ENCODE results near the gene TPM3. TPM values are rescaled to one million over a fixed set of nuclear protein-coding genes. Genes with fewer than 3 reads are reported as not detected.
"Not testable (repeated sequence)": the region's sequence is repeated elsewhere in the genome, so short reads cannot be mapped to it uniquely, and the experiment has no call there.

The TPM3 gene
- total RNA-seq, 1 donor from 2014 or later = 364 TPM

DNA sequence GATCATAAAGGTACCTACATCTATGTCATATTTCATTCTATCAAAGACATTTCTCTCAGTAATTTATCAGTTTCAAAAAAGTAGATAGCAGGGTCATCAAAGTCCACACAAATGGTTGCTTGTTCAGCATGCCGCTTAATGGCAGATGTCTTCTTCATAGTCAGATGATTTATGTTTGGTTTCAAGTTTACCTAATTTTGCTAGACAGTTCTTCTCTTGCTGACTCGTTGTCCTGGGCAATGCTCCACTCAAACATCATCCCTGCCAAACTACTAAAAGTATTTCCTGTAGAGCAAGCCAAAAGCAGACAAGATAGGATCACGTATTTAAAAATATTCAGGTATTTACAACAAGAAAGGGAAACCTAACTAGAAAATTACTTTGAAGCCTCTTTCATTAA, 50.7 kb downstream of the TPM3 start:
- Mint-ChIP-seq H3K27ac (ENCODE audit: unreplicated experiment) (no peak overlapping the region), H3K4me1 (no peaks in the 10 kb centered on the region), H3K9me3 (peaks cover 3% of the 10 kb centered on the region), H3K4me3 (no peak overlapping the region), H3K27me3 (ENCODE audit: low read depth) (no peaks in the 10 kb centered on the region), H3K36me3 (ENCODE audit: low read depth) (no peaks in the 10 kb centered on the region)
- DNase-seq (ENCODE audit: low read depth, low spot score) = no peak
- TF ChIP-seq, protein P1, sequence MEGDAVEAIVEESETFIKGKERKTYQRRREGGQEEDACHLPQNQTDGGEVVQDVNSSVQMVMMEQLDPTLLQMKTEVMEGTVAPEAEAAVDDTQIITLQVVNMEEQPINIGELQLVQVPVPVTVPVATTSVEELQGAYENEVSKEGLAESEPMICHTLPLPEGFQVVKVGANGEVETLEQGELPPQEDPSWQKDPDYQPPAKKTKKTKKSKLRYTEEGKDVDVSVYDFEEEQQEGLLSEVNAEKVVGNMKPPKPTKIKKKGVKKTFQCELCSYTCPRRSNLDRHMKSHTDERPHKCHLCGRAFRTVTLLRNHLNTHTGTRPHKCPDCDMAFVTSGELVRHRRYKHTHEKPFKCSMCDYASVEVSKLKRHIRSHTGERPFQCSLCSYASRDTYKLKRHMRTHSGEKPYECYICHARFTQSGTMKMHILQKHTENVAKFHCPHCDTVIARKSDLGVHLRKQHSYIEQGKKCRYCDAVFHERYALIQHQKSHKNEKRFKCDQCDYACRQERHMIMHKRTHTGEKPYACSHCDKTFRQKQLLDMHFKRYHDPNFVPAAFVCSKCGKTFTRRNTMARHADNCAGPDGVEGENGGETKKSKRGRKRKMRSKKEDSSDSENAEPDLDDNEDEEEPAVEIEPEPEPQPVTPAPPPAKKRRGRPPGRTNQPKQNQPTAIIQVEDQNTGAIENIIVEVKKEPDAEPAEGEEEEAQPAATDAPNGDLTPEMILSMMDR (conservative IDR thresholded peaks at IDR 0.05) = no peak

DNA sequence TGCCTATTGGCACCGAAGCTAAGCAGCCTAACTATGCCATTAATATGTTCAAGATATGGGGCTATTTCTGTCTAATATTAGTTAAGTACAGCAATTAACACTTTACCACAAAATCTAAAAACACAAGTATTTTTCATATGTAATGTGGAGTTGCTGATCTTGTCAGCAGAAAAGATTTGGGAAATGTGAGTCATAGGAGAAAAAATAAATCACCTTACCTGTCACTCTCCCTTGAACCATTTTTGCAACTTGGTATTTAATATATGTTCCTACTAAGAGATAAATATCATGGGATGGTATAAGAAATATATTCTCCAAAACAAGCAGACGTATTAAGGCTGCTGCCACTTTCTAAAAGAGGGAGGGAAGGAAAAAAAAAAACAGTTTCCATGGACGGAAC, 54.0 kb downstream of the TPM3 start:
- no peak overlapping the region for H3K4me3 Mint-ChIP-seq
- H3K4me1 Mint-ChIP-seq = no peaks in the 10 kb centered on the region
- TF ChIP-seq, protein P1 (conservative IDR thresholded peaks at IDR 0.05) = no peak
- no peak overlapping the region for H3K27ac Mint-ChIP-seq (ENCODE audit: unreplicated experiment)
- no peak for DNase-seq (ENCODE audit: low read depth, low spot score)
- no peaks in the 10 kb centered on the region for H3K36me3 Mint-ChIP-seq (ENCODE audit: low read depth)
- peaks cover 3% of the 10 kb centered on the region for H3K9me3 Mint-ChIP-seq
- no peaks in the 10 kb centered on the region for H3K27me3 Mint-ChIP-seq (ENCODE audit: low read depth)

DNA sequence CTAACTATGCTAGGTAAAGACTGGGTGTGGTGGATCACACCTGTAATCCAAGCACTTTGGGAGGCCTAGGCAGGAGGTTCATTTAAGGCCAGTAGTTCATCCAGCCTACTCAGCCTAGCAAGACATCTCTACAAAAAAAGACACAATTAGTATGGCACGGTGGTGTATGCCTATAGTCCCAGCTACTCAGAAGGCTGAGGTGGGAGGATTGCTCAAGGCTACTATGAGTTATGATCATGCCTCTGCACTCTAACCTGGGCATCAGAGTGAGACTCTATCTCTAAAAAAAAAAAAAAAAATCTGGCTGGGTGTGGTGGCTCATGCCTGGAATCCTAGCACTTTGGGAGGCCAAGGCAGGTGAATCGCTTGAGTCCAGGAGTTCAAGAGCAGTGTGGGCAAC, 58.6 kb downstream of the TPM3 start:
- no peak for DNase-seq (ENCODE audit: low read depth, low spot score)
- TF ChIP-seq, protein P1 (conservative IDR thresholded peaks at IDR 0.05) = no peak
- no peaks in the 10 kb centered on the region for H3K4me1 Mint-ChIP-seq
- H3K9me3 Mint-ChIP-seq = no peaks in the 10 kb centered on the region
- no peak overlapping the region for H3K27ac Mint-ChIP-seq (ENCODE audit: unreplicated experiment)
- H3K36me3 Mint-ChIP-seq (ENCODE audit: low read depth) = no peaks in the 10 kb centered on the region
- H3K4me3 Mint-ChIP-seq = no peak overlapping the region
- H3K27me3 Mint-ChIP-seq (ENCODE audit: low read depth) = no peaks in the 10 kb centered on the region

DNA sequence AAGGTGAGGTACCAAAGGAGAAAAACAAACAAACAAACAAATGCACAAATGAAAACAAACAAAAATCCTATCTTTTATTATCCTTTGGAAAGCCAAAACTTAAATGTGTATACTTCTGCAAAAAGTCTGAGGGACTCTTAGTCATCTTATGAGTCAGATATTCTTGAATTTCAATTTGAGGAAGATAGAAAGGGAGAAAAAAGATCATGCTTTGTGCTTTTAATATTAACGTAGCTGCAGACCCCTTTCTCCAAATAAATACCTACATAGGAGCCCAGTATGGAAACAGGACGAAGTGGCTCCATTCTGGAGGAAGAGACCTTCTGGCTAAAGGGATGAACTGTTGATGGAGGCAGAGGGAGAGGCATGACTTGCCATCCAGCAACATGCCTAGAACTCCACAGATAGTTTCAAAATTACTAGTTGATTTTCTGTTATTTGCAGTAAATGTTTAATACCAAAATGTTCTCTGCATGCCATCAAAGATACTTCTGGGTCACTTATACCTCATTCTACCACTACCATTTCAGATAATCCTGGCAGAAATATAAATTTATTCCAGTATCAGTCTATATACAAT, 62.4 kb downstream of the TPM3 start:
- H3K9me3 Mint-ChIP-seq = no peaks in the 10 kb centered on the region
- no peaks in the 10 kb centered on the region for H3K27me3 Mint-ChIP-seq (ENCODE audit: low read depth)
- H3K36me3 Mint-ChIP-seq (ENCODE audit: low read depth) = no peaks in the 10 kb centered on the region
- H3K4me1 Mint-ChIP-seq = no peaks in the 10 kb centered on the region
- H3K27ac Mint-ChIP-seq (ENCODE audit: unreplicated experiment) = no peak overlapping the region
- TF ChIP-seq, protein P1 (conservative IDR thresholded peaks at IDR 0.05) = no peak
- H3K4me3 Mint-ChIP-seq = no peak overlapping the region
- no peak for DNase-seq (ENCODE audit: low read depth, low spot score)

DNA sequence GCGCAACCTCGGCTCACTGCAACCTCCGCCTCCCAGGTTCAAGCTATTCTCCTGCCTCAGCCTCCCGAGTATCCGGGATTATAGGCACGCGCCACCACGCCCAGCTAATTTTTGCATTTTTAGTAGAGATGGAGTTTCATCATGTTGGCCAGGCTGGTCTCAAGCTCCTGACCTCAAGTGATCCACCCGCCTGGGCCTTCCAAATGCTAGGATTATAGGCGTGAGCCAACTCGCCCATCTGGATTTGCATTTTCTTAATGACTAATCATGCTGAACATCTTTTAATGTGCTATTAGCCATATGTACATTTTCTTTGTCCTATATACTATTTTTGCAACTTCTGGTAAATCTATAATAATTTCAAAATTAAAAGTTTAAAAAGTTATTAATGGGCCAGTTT, 68.7 kb downstream of the TPM3 start:
- not testable (repeated sequence) for H3K27ac Mint-ChIP-seq (ENCODE audit: unreplicated experiment); H3K4me3 Mint-ChIP-seq; H3K4me1 Mint-ChIP-seq

DNA sequence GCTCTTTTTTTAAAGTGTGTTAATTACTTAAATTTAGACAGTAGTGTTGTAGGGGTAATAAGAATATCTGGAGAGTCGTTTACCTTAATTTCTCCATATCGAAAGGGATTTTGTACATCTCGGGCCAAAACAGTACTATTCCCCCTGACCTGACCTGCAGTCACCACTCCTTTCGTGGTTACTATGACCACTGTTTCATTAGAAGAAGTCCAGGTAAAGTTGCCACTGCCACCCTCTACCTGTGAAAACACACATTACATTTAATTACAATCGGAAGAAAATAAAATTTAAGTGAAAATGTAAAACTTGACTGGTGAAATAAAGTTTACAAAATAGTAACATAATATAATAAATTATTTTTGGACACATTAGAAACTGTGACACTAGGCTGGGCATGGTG, 74.3 kb downstream of the TPM3 start:
- no peak overlapping the region for H3K4me3 Mint-ChIP-seq
- no peak overlapping the region for H3K27ac Mint-ChIP-seq (ENCODE audit: unreplicated experiment)
- no peak for DNase-seq (ENCODE audit: low read depth, low spot score)
- H3K9me3 Mint-ChIP-seq = no peaks in the 10 kb centered on the region
- no peaks in the 10 kb centered on the region for H3K36me3 Mint-ChIP-seq (ENCODE audit: low read depth)
- TF ChIP-seq, protein P1 (conservative IDR thresholded peaks at IDR 0.05) = no peak
- H3K27me3 Mint-ChIP-seq (ENCODE audit: low read depth) = peaks cover 11% of the 10 kb centered on the region
- H3K4me1 Mint-ChIP-seq = peaks cover 9% of the 10 kb centered on the region

More for the DNA sequence above, 68.7 kb downstream of the TPM3 start:
- not testable (repeated sequence) for H3K27me3 Mint-ChIP-seq (ENCODE audit: low read depth); DNase-seq (ENCODE audit: low read depth, low spot score); H3K36me3 Mint-ChIP-seq (ENCODE audit: low read depth); H3K9me3 Mint-ChIP-seq

Measured in neural crest cell (in vitro differentiated cells).